CD14-positive monocyte (primary cell): ENCODE measurements around the gene RTN1. TPM values are rescaled to one million over a fixed set of nuclear protein-coding genes. Genes with fewer than 3 reads are reported as not detected.
A peak's percentile ranks its signal among the peaks of the same experiment; 100 is the strongest.

Experiments
- DNase-seq, 3 donors: peaks; one replicate each; pipeline ENCODE4 v3.0.0-alpha.2; 2011 to 2022
- H2AFZ ChIP-seq: 2 replicates; pipeline ENCODE4 v1.6.0; 2012; ENCODE audit warnings: mild to moderate bottlenecking, low read depth, low read length, inconsistent platforms; ENCODE audit not compliant: insufficient read depth, poor library complexity, severe bottlenecking
- H3K27ac ChIP-seq, 2 donors: 1 replicate in 1 of 2; 2 replicates in 1 of 2; pipeline ENCODE4 v1.5.1; 2012 to 2013; ENCODE audit warnings: low read length in 2 of 2, control low read depth in 1 of 2, inconsistent platforms in 1 of 2, low read depth in 1 of 2, mild to moderate bottlenecking in 1 of 2
- H3K27me3 ChIP-seq, 2 donors: one replicate each; pipeline versions ENCODE4 v1.6.0 to v1.6.1; 2011 to 2013; ENCODE audit warnings: low read length in 2 of 2; ENCODE audit not compliant: control insufficient read depth in 2 of 2, insufficient read depth in 2 of 2
- H3K36me3 ChIP-seq, 2 donors: replicated peaks in 1 of 2; 1 replicate in 1 of 2; 2 replicates in 1 of 2; pipeline versions ENCODE4 v1.5.1 to v1.6.1; 2012 to 2013; ENCODE audit warnings: low read length in 2 of 2, control low read depth in 1 of 2, inconsistent platforms in 1 of 2, mild to moderate bottlenecking in 1 of 2; ENCODE audit not compliant: insufficient read depth in 2 of 2, control insufficient read depth in 1 of 2
- H3K4me1 ChIP-seq, 2 donors: 1 replicate in 1 of 2; 2 replicates in 1 of 2; pipeline versions ENCODE4 v1.5.1 to v1.6.1; 2012 to 2013; ENCODE audit warnings: low read length in 2 of 2, control low read depth in 1 of 2, inconsistent platforms in 1 of 2, mild to moderate bottlenecking in 1 of 2, moderate library complexity in 1 of 2; ENCODE audit not compliant: insufficient read depth in 2 of 2, control insufficient read depth in 1 of 2
- H3K4me2 ChIP-seq: replicated peaks from 2 replicates; pipeline ENCODE3; 2012; ENCODE audit warnings: low read length, moderate library complexity, mild to moderate bottlenecking; ENCODE audit not compliant: poor library complexity, severe bottlenecking; ENCODE audit errors: extremely low read depth
- H3K4me3 ChIP-seq, 3 experiments: fragments of 200-600 bp in 1 of 3; sonication (generic) in 1 of 3; replicated peaks in 1 of 3; 1 replicate in 2 of 3; 2 replicates in 1 of 3; pipeline ENCODE4 v1.5.1; 2011 to 2013; ENCODE audit warnings: low read length in 3 of 3, mild to moderate bottlenecking in 3 of 3, control low read depth in 2 of 3, low read depth in 2 of 3, inconsistent platforms in 1 of 3, moderate library complexity in 1 of 3
- H3K79me2 ChIP-seq: 2 replicates; pipeline ENCODE4 v1.6.0; 2012; ENCODE audit warnings: mild to moderate bottlenecking, control low read depth, inconsistent platforms, low read length, moderate library complexity; ENCODE audit not compliant: insufficient read depth
- H3K9ac ChIP-seq: 2 replicates; pipeline ENCODE4 v1.6.0; 2017; ENCODE audit warnings: low read length, mild to moderate bottlenecking; ENCODE audit not compliant: insufficient read depth, poor library complexity, severe bottlenecking
- H3K9me3 ChIP-seq, 2 donors: replicated peaks in 1 of 2; 1 replicate in 1 of 2; 2 replicates in 1 of 2; pipeline versions ENCODE4 v1.5.1 to v1.6.1; 2012 to 2013; ENCODE audit warnings: low read length in 2 of 2, control low read depth in 1 of 2; ENCODE audit not compliant: control insufficient read depth in 1 of 2, insufficient read depth in 1 of 2
- H4K20me1 ChIP-seq: 2 replicates; pipeline ENCODE4 v1.6.0; 2012; ENCODE audit warnings: mild to moderate bottlenecking, low read length, control low read depth, moderate library complexity; ENCODE audit not compliant: insufficient read depth
- H3K27ac Mint-ChIP-seq, 7 donors: one replicate each; pipeline ENCODE4 v1.8.0; 2020; ENCODE audit warnings: mild to moderate bottlenecking in 7 of 7, mixed read lengths in 7 of 7, moderate library complexity in 6 of 7, inconsistent platforms in 2 of 7
- H3K27me3 Mint-ChIP-seq, 3 donors: one replicate each; pipeline ENCODE4 v1.8.0; 2021 to 2022; ENCODE audit warnings: low read depth in 3 of 3, mild to moderate bottlenecking in 3 of 3, mixed read lengths in 3 of 3, moderate library complexity in 3 of 3, inconsistent platforms in 1 of 3
- H3K36me3 Mint-ChIP-seq, 2 donors: one replicate each; pipeline ENCODE4 v1.8.0; 2020; ENCODE audit warnings: mixed read lengths in 2 of 2, inconsistent platforms in 1 of 2, mild to moderate bottlenecking in 1 of 2
- H3K4me1 Mint-ChIP-seq: one replicate; pipeline ENCODE4 v1.8.0; 2020; ENCODE audit warnings: mild to moderate bottlenecking, mixed read lengths
- H3K4me3 Mint-ChIP-seq, 2 donors: one replicate each; pipeline ENCODE4 v1.8.0; 2020; ENCODE audit warnings: mild to moderate bottlenecking in 2 of 2, mixed read lengths in 2 of 2, moderate library complexity in 1 of 2
- H3K9me3 Mint-ChIP-seq, 7 donors: one replicate each; pipeline ENCODE4 v1.8.0; 2020 to 2022; ENCODE audit warnings: mixed read lengths in 7 of 7, mild to moderate bottlenecking in 6 of 7, moderate library complexity in 6 of 7, inconsistent platforms in 2 of 7
- CTCF ChIP-seq: fragments of 200-600 bp; IDR thresholded peaks from one replicate; pipeline ENCODE4 v1.8.0; 2022; ENCODE audit warnings: antibody characterized with exemption, mild to moderate bottlenecking
- WGBS: methylation state at CpG from one replicate; pipeline ENCODE4 v1.1.5; 2013; ENCODE audit warnings: missing lambda C conversion rate; ENCODE audit not compliant: insufficient coverage; 5-methylcytosine and 5-hydroxymethylcytosine counted together
- intact Hi-C, 2 donors: fragments of 100-400 bp; cut with micrococcal nuclease; formaldehyde crosslinking; loops; one replicate each; pipeline versions ENCODE4 v1.15.0 to v1.15.1; 2023
- polyA minus RNA-seq: library from RNA; depleted of rRNA, polyadenylated mRNA; stranded (reverse); fragments of >200 nt; gene quantifications from 2 replicates; pipeline ENCODE4 v1.2.3, GENCODE V29; 2012
- polyA plus RNA-seq, 3 donors: library from polyadenylated mRNA; depleted of rRNA in 1 of 3; unstranded in 2 of 3; stranded (reverse) in 1 of 3; fragments of 300-500 nt in 2 of 3; fragments of >200 nt in 1 of 3; fragmentation: Illumina TruSeq in 2 of 3; gene quantifications; 1 replicate in 2 of 3; 2 replicates in 1 of 3; pipeline ENCODE4 v1.2.3, GENCODE V29; 2012 to 2021
- total RNA-seq, 12 experiments: library from RNA in 1 of 12; stranded (reverse) in 1 of 12; fragments of 120-200 nt in 1 of 12; gene quantifications; one replicate each; pipeline ENCODE4 v1.2.4 and lab custom pipeline; 2013 to 2026; ENCODE audit warnings: mixed read lengths in 6 of 12, inconsistent platforms in 1 of 12

RTN1 gene
- total RNA-seq (2013): 75.7 TPM
- polyA plus RNA-seq (10 to 100 TPM; 40.2 to 75.1 (median 55.0) TPM), polyA minus RNA-seq (86.0 and 126 TPM in 2 replicates), total RNA-seq (lab: John Stamatoyannopoulos, UW) (9.8 to 70.5 (median 50.0) reads per million in 11 experiments)

GRCh38 chr14:59870277-59871165 lies at the start of gene RTN1:
Gene RTN1, minus strand, starts transcription at chr14:59870776. Its CDS starts 146 bp downstream, at chr14:59870630.
- H3K4me3 Mint-ChIP-seq: peak within 1 kb of the TSS; percentile 100
- H3K27me3 Mint-ChIP-seq: peaks cover 35 to 56% (median 45%) of the 10 kb centered on the region in 3 donors
- peaks cover 12% of the 10 kb centered on the region for H3K79me2 ChIP-seq
- TF ChIP-seq CTCF: no peak
- peak within 1 kb of the TSS; percentile 79 for H3K9ac ChIP-seq
- H3K4me3 ChIP-seq: peak within 1 kb of the TSS; percentile 66 to 91 (median 84)
- peaks cover 0 to 14% (median 1%) of the 10 kb centered on the region in 7 donors for H3K9me3 Mint-ChIP-seq
- no peaks in the 10 kb centered on the region for H3K9me3 ChIP-seq
- H4K20me1 ChIP-seq: peaks cover 45% of the 10 kb centered on the region
- peaks cover 10 to 36% of the 10 kb centered on the region in 2 donors for H3K27me3 ChIP-seq
- H3K4me1 ChIP-seq: peaks cover 17 to 27% of the 10 kb centered on the region in 2 donors
- under 1% methylated on average over 84 of the region's 84 CpGs for WGBS
- no peaks in the 10 kb centered on the region for H3K36me3 ChIP-seq
- H3K4me2 ChIP-seq: peak within 1 kb of the TSS; percentile 83
- H2AFZ ChIP-seq: peak within 1 kb of the TSS; percentile 89
- peaks cover 0 to 11% of the 10 kb centered on the region in 2 donors for H3K36me3 Mint-ChIP-seq
- DNase-seq: peak; percentile 61 to 69 (median 63)
- intact Hi-C loops: no loop called here
- peak within 1 kb of the TSS in 6 of 7 donors; percentile 69 to 93 (median 81) for H3K27ac Mint-ChIP-seq
- peaks cover 28% of the 10 kb centered on the region for H3K4me1 Mint-ChIP-seq
- peak within 1 kb of the TSS; percentile 0 to 66 for H3K27ac ChIP-seq

- Histone ChIP-seq H3K9ac (no peak overlapping the region), H3K79me2 (no peaks in the 10 kb centered on the region), H3K9me3 (no peaks in the 10 kb centered on the region), H3K4me2 (no peak overlapping the region), H3K27ac (no peak overlapping the region), H3K27me3 (peaks cover 24 to 25% of the 10 kb centered on the region in 2 donors), H2AFZ (no peak overlapping the region), H3K4me3 (no peak overlapping the region), H3K4me1 (peaks cover 11 to 12% of the 10 kb centered on the region in 2 donors), H3K36me3 (no peaks in the 10 kb centered on the region), H4K20me1 (no peaks in the 10 kb centered on the region)
- peaks cover 13% of the 10 kb centered on the region for H3K4me1 Mint-ChIP-seq
- no peak for TF ChIP-seq CTCF
- peaks cover 0 to 6% (median 0%) of the 10 kb centered on the region in 7 donors for H3K9me3 Mint-ChIP-seq
- H3K36me3 Mint-ChIP-seq: peaks cover 0 to 2% of the 10 kb centered on the region in 2 donors
- intact Hi-C loops: no loop called here
- no peak overlapping the region for H3K27ac Mint-ChIP-seq
- 40% methylated on average over 1 of the region's 1 CpG for whole genome bisulfite sequencing
- peaks cover 20 to 40% (median 31%) of the 10 kb centered on the region in 3 donors for H3K27me3 Mint-ChIP-seq
- peak in 2 of 3 donors; percentile 4 to 62 for DNase-seq
- peak overlapping the region in 1 of 2 donors; percentile 80 for H3K4me3 Mint-ChIP-seq
These were observed 49.8 kb upstream of the RTN1 start for GRCh38 chr14:59920378-59920683.
